ENCODE data around the gene ADGRE2.

- no peak for TF ChIP-seq CTCF (IDR thresholded peaks at IDR 0.05)
- TF ChIP-seq POLR2A (IDR thresholded peaks at IDR 0.05) = no peak
Measured at GRCh38 chr19:14767466-14767971, 10.8 kb downstream of the ADGRE2 start.

Data from lower leg skin (tissue), 3 donors.